GM23338 (cell line): ENCODE measurements around the gene BAD.

Source experiments
- CTCF ChIP-seq, 2 experiments: fragments of 200-600 bp in 1 of 2; sonication (generic) in 1 of 2; conservative IDR thresholded peaks; 2 replicates each; pipeline versions ENCODE4 v1.5.1 to v1.6.1; 2016 to 2017; ENCODE audit warnings: antibody characterized with exemption in 2 of 2, low read depth in 2 of 2, mild to moderate bottlenecking in 2 of 2, moderate library complexity in 1 of 2
- EZH2 ChIP-seq: fragments of 200-600 bp; sonication (generic); IDR thresholded peaks from one replicate; pipeline ENCODE4 v1.8.0; 2017; ENCODE audit warnings: antibody characterized with exemption, mild to moderate bottlenecking, low read depth; ENCODE audit not compliant: unreplicated experiment
- EZH2phosphoT487 ChIP-seq: fragments of 200-600 bp; sonication (generic); IDR thresholded peaks from one replicate; pipeline ENCODE4 v1.8.1; 2018; ENCODE audit warnings: antibody characterized with exemption; ENCODE audit not compliant: unreplicated experiment
- JUNB ChIP-seq: IDR thresholded peaks from one replicate; pipeline ENCODE4 v1.6.1; 2016; ENCODE audit warnings: antibody characterized with exemption; ENCODE audit not compliant: unreplicated experiment
- POLR2AphosphoS5 ChIP-seq: IDR thresholded peaks from 2 replicates; pipeline ENCODE4 v1.6.1; 2016; ENCODE audit warnings: antibody characterized with exemption, low read depth
- REST ChIP-seq: IDR thresholded peaks from one replicate; pipeline ENCODE4 v1.6.1; 2018; ENCODE audit warnings: antibody characterized with exemption; ENCODE audit not compliant: unreplicated experiment
- ZNF114 ChIP-seq: fragments of 250-450 bp; sonication (Bioruptor Pico); IDR thresholded peaks from 2 replicates; pipeline ENCODE4 v1.5.0; 2020; ENCODE audit warnings: mild to moderate bottlenecking, moderate library complexity
- ZNF331 ChIP-seq: fragments of 250-450 bp; sonication (Bioruptor Pico); IDR thresholded peaks from 2 replicates; pipeline ENCODE4 v1.5.0; 2020; ENCODE audit warnings: low read depth, mild to moderate bottlenecking, moderate library complexity

- TF ChIP-seq CTCF (conservative IDR thresholded peaks at IDR 0.05; ENCODE audit: low read depth in 2 of 2) (peak; percentile 54 to 73), EZH2phosphoT487 (no peak), EZH2 (no peak), REST (no peak), JUNB (no peak), POLR2AphosphoS5 (no peak), ZNF331 (CRISPR knock-in tag) (no peak), ZNF114 (CRISPR knock-in tag) (no peak)
Measured at GRCh38 chr11:64331569-64332371, 47.3 kb upstream of the BAD start.
